IMR-90 (cell line): ENCODE results near the gene LRRC55.

Experiments
- MAFK ChIP-seq: IDR thresholded peaks from 2 replicates; pipeline ENCODE4 v1.6.1; 2012; ENCODE audit warnings: low read depth, low read length, improper control_type of control experiment
- TF ChIP-seq, protein P1 (sequence below): conservative IDR thresholded peaks from 2 replicates; pipeline ENCODE4 v1.5.1; 2012; ENCODE audit warnings: mild to moderate bottlenecking, low read depth, low read length, improper control_type of control experiment

DNA sequence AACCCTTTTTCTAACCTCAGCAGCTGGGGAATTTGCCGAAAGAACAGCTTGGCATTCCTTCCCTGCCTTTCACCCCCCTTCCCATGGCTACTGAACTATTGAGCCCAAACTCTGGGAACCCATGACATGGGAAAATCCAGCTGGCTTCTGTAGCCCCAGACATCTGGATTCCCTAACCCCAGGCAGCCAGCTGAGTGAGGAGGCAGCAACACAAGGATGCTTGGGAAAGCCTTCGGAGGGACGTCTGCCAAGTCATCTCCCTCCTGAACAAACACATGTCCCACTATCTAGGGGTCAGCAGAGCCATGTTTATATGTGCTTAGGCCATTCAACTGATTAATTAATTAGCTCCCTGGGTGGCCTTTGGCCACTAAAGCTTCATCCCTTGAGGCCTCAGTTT is 21.6 kb downstream of the LRRC55 start:
- TF ChIP-seq, protein P1, sequence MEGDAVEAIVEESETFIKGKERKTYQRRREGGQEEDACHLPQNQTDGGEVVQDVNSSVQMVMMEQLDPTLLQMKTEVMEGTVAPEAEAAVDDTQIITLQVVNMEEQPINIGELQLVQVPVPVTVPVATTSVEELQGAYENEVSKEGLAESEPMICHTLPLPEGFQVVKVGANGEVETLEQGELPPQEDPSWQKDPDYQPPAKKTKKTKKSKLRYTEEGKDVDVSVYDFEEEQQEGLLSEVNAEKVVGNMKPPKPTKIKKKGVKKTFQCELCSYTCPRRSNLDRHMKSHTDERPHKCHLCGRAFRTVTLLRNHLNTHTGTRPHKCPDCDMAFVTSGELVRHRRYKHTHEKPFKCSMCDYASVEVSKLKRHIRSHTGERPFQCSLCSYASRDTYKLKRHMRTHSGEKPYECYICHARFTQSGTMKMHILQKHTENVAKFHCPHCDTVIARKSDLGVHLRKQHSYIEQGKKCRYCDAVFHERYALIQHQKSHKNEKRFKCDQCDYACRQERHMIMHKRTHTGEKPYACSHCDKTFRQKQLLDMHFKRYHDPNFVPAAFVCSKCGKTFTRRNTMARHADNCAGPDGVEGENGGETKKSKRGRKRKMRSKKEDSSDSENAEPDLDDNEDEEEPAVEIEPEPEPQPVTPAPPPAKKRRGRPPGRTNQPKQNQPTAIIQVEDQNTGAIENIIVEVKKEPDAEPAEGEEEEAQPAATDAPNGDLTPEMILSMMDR: no peak
- TF ChIP-seq MAFK: no peak
